ENCODE data around the gene PPFIA1. TPM values are rescaled to one million over a fixed set of nuclear protein-coding genes. Genes with fewer than 3 reads are reported as not detected.

The PPFIA1 gene
- polyA plus RNA-seq, 1 of the 3 experiments (the other 2 are of a cell fraction), result 37.4 TPM

GRCh38 chr11:70262951-70263350 is 7.5 kb upstream of the PPFIA1 start:
- no peak for DNase-seq
- H3K27me3 ChIP-seq (ENCODE audit: insufficient read depth), result peaks cover 10% of the 10 kb centered on the region; the same call in 1 of the 2 replicates
- no peaks in the 10 kb centered on the region for H3K36me3 ChIP-seq (replicated peaks in 1 of 2; ENCODE audit: control insufficient read depth in 1 of 2, insufficient read depth in 2 of 2, low read length in 1 of 2)
- no peak overlapping the region for H3K4me3 ChIP-seq (ENCODE audit: low read depth in 2 of 2, low read length in 1 of 2)
- H3K9me2 ChIP-seq, result no peaks in the 10 kb centered on the region
- no peaks in the 10 kb centered on the region for H3K79me2 ChIP-seq (ENCODE audit: insufficient read depth)
- ChIA-PET POLR2A (no interaction called here), CTCF (no interaction called here)
- no peak overlapping the region for H3K4me2 ChIP-seq
- WGBS (ENCODE audit: low lambda C conversion rate), result 89% methylated on average over 6 of the region's 6 CpGs
- H4K20me1 ChIP-seq (ENCODE audit: insufficient read depth), result no peaks in the 10 kb centered on the region
- H3K9ac ChIP-seq, result no peak overlapping the region
- H3K27ac ChIP-seq (ENCODE audit: low read depth in 2 of 2, low read length in 1 of 2), result no peak overlapping the region
- TF ChIP-seq, protein P1, sequence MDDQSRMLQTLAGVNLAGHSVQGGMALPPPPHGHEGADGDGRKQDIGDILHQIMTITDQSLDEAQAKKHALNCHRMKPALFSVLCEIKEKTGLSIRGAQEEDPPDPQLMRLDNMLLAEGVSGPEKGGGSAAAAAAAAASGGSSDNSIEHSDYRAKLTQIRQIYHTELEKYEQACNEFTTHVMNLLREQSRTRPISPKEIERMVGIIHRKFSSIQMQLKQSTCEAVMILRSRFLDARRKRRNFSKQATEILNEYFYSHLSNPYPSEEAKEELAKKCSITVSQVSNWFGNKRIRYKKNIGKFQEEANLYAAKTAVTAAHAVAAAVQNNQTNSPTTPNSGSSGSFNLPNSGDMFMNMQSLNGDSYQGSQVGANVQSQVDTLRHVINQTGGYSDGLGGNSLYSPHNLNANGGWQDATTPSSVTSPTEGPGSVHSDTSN (IDR thresholded peaks at IDR 0.05), result no peak
- no peak for TF ChIP-seq GATA2 (CRISPR knock-in tag; IDR thresholded peaks at IDR 0.05)
- TF ChIP-seq CHD2 (IDR thresholded peaks at IDR 0.05; ENCODE audit: low read length, partially characterized antibody), result no peak
- no peak for TF ChIP-seq RFX5 (IDR thresholded peaks at IDR 0.05; ENCODE audit: low read length)
- no peak for TF ChIP-seq ELF1 (IDR thresholded peaks at IDR 0.05)
- no peak for TF ChIP-seq TCF12 (IDR thresholded peaks at IDR 0.05)
- TF ChIP-seq MEF2A (IDR thresholded peaks at IDR 0.05; ENCODE audit: borderline replicate concordance, low read depth), result no peak
- no peak for TF ChIP-seq SIN3A (IDR thresholded peaks at IDR 0.05; ENCODE audit: borderline replicate concordance, low read depth, low read length)
- TF ChIP-seq GABPA (IDR thresholded peaks at IDR 0.05; ENCODE audit: low read depth), result no peak
- no peak for TF ChIP-seq TEAD4 (IDR thresholded peaks at IDR 0.05; ENCODE audit: borderline replicate concordance, insufficient read depth)
- TF ChIP-seq FOXM1 (IDR thresholded peaks at IDR 0.05; ENCODE audit: low read depth), result no peak
- TF ChIP-seq CTCF (IDR thresholded peaks at IDR 0.05), result no peak
- no peak for TF ChIP-seq ZBTB33 (IDR thresholded peaks at IDR 0.05; ENCODE audit: borderline replicate concordance, low read depth)
- TF ChIP-seq FOXJ3 (CRISPR knock-in tag; IDR thresholded peaks at IDR 0.05), result no peak
- TF ChIP-seq RXRA (IDR thresholded peaks at IDR 0.05; ENCODE audit: borderline replicate concordance, low read depth), result no peak
- TF ChIP-seq NFIC (IDR thresholded peaks at IDR 0.05; ENCODE audit: borderline replicate concordance), result no peak
- H3F3A ChIP-seq (replicated peaks; ENCODE audit: insufficient read depth), result no peaks in the 10 kb centered on the region
- no peaks in the 10 kb centered on the region for H3K4me1 ChIP-seq (ENCODE audit: control insufficient read depth in 1 of 2, insufficient read depth in 2 of 2, low read depth in 1 of 2, low read length in 1 of 2)
- H2AFZ ChIP-seq (ENCODE audit: low read depth), result no peak overlapping the region
- H3K9me3 ChIP-seq, result no peaks in the 10 kb centered on the region
